Uterus (tissue), 2 donors: ENCODE data around the gene CALY.

Experiments
- POLR2A ChIP-seq, 2 donors: fragments of 450-650 bp; IDR thresholded peaks; one replicate each; pipeline ENCODE4 v1.6.1; 2016; ENCODE audit warnings: antibody characterized with exemption in 2 of 2, mild to moderate bottlenecking in 1 of 2, moderate library complexity in 1 of 2
- TF ChIP-seq, protein P1 (sequence below), 4 experiments: fragments of 200-600 bp in 2 of 4; fragments of 450-650 bp in 2 of 4; sonication (generic) in 2 of 4; IDR thresholded peaks; one replicate each; pipeline ENCODE4 v1.5.1; 2016 to 2019; ENCODE audit warnings: antibody characterized with exemption in 4 of 4, mild to moderate bottlenecking in 2 of 4, moderate library complexity in 1 of 4

DNA sequence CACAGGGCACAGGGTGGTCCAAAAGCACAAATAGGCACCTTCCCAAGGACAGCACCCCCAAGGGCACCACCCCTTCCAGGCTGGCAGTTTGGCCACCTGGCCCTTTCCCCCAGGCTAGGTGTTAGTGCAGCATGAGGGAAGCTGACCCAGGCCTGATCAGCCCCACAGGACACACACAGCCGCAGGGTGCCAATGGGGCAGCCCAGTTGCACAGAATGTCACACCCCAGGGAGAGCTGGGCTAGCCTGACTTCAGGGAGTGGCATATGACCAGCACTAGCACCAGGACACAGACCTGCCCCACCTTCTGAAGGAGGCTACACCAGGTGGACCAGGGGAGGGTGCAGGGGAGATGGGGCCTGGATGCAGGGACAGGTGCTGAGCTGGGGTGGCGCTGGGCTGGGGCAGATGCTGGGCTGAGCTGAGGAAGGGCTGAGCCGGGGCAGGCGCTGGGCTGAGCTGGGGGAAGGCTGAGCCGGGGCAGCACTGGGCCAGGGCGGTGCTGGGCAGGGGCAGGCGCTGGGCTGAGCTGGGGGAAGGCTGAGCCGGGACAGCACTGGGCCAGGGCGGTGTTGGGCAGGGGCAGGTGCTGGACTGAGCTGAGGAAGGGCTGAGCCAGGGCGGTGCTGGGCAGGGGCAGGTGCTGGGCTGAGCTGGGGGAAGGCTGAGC is 56.2 kb downstream of the CALY start:
- TF ChIP-seq, protein P1, sequence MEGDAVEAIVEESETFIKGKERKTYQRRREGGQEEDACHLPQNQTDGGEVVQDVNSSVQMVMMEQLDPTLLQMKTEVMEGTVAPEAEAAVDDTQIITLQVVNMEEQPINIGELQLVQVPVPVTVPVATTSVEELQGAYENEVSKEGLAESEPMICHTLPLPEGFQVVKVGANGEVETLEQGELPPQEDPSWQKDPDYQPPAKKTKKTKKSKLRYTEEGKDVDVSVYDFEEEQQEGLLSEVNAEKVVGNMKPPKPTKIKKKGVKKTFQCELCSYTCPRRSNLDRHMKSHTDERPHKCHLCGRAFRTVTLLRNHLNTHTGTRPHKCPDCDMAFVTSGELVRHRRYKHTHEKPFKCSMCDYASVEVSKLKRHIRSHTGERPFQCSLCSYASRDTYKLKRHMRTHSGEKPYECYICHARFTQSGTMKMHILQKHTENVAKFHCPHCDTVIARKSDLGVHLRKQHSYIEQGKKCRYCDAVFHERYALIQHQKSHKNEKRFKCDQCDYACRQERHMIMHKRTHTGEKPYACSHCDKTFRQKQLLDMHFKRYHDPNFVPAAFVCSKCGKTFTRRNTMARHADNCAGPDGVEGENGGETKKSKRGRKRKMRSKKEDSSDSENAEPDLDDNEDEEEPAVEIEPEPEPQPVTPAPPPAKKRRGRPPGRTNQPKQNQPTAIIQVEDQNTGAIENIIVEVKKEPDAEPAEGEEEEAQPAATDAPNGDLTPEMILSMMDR (IDR thresholded peaks at IDR 0.05) = no peak
- TF ChIP-seq POLR2A (IDR thresholded peaks at IDR 0.05) = no peak
